Right lobe of liver (tissue), 4 donors: ENCODE results near the gene ATP11B.

Experiments used
- CTCF ChIP-seq, 4 donors: fragments of 200-600 bp in 3 of 4; fragments of 450-650 bp in 1 of 4; IDR thresholded peaks; one replicate each; pipeline versions ENCODE4 v1.5.1 to v1.8.0; 2016 to 2022; ENCODE audit warnings: antibody characterized with exemption in 4 of 4, mild to moderate bottlenecking in 2 of 4
- POLR2A ChIP-seq: fragments of 450-650 bp; IDR thresholded peaks from one replicate; pipeline ENCODE4 v1.6.1; 2017; ENCODE audit warnings: antibody characterized with exemption, mild to moderate bottlenecking
- donor health status: DM: no; HTN: no; CAD: no.
- donor health status: DM: no; HTN: no; CAD: no.
- donor health status: DM: no; HTN: yes; CAD: no.

- TF ChIP-seq CTCF (IDR thresholded peaks at IDR 0.05): no peak
- no peak for TF ChIP-seq POLR2A
These were observed 148.4 kb downstream of the ATP11B start for GRCh38 chr3:182941719-182942118.
